Endothelial cell of umbilical vein (primary cell): ENCODE data around the gene PNLIPRP2.

Experiments used
- CTCF ChIP-seq, 2 donors: IDR thresholded peaks; 1 replicate in 1 of 2; 2 replicates in 1 of 2; pipeline ENCODE4 v1.5.1; 2011; ENCODE audit warnings: low read length in 2 of 2, mild to moderate bottlenecking in 2 of 2, moderate library complexity in 2 of 2, control low read depth in 1 of 2, inconsistent platforms in 1 of 2, low read depth in 1 of 2; ENCODE audit not compliant: insufficient read depth in 1 of 2; ENCODE audit errors: extremely low read depth in 1 of 2
- EZH2 ChIP-seq: IDR thresholded peaks from 2 replicates; pipeline ENCODE4 v1.6.1; 2012; ENCODE audit warnings: borderline replicate concordance, low read depth, mild to moderate bottlenecking, moderate library complexity, low read length, inconsistent platforms; ENCODE audit not compliant: severe bottlenecking
- JUN ChIP-seq: IDR thresholded peaks from 2 replicates; pipeline ENCODE4 v1.6.1; 2011; ENCODE audit warnings: borderline replicate concordance, low read depth; ENCODE audit not compliant: insufficient read length, insufficient read depth
- MYC ChIP-seq: IDR thresholded peaks from one replicate; pipeline ENCODE4 v1.6.1; 2011; ENCODE audit warnings: mild to moderate bottlenecking, low read depth, low read length
- POLR2A ChIP-seq: IDR thresholded peaks from 2 replicates; pipeline ENCODE4 v1.6.1; 2012; ENCODE audit warnings: low read depth, mild to moderate bottlenecking, control low read depth, low read length
- POLR2AphosphoS5 ChIP-seq: IDR thresholded peaks from 2 replicates; pipeline ENCODE4 v1.6.1; 2012; ENCODE audit warnings: low read depth, mild to moderate bottlenecking, control low read depth, low read length, moderate library complexity; ENCODE audit not compliant: insufficient read depth

DNA sequence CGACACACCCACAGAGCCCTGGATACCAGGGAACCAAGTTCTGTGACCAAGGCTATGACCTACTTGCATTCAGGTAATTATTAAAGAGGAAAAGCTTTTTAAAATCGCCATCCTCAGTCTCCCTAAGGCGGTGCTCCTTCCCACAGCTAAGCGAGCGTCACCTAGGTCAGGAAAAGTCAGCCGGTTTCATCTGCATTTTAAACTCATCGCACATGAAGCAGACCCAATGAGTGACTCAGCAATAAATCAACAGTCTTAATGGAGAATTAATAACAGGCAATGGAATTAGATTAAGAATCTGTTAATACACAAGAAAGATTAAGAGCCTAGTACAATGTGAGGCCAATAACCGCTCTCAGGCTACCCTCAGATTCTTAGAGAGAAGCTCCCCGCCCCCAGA is 62.4 kb downstream of the PNLIPRP2 start:
- TF ChIP-seq CTCF (IDR thresholded peaks at IDR 0.05; ENCODE audit: extremely low read depth in 1 of 2, insufficient read depth in 1 of 2, low read depth in 1 of 2, low read length in 2 of 2) (no peak), POLR2AphosphoS5 (no peak), POLR2A (no peak), EZH2 (no peak), MYC (no peak), JUN (no peak)
